Smooth muscle cell (in vitro differentiated cells): ENCODE results near the gene PARD3. TPM values are rescaled to one million over a fixed set of nuclear protein-coding genes. Genes with fewer than 3 reads are reported as not detected.

Experiments used
- DNase-seq: peaks from one replicate; lab custom pipeline; 2025; ENCODE audit not compliant: unreplicated experiment; lab: John Stamatoyannopoulos, UW
- H2AFZ ChIP-seq: fragments of 200-600 bp; sonication (generic); 2 replicates; pipeline ENCODE4 v1.6.0; 2016; ENCODE audit warnings: antibody characterized with exemption, low read depth, mild to moderate bottlenecking
- H3F3A ChIP-seq: fragments of 200-600 bp; sonication (generic); 2 replicates; pipeline ENCODE4 v1.6.0; 2017; ENCODE audit warnings: antibody characterized with exemption, low read depth
- H3K27ac ChIP-seq: fragments of 200-600 bp; sonication (generic); 2 replicates; pipeline ENCODE4 v1.5.1; 2016; ENCODE audit warnings: low read depth, mild to moderate bottlenecking
- H3K27me3 ChIP-seq: fragments of 200-600 bp; sonication (generic); 2 replicates; pipeline ENCODE4 v1.6.1; 2016; ENCODE audit warnings: low read depth, mild to moderate bottlenecking
- H3K36me3 ChIP-seq: fragments of 200-600 bp; sonication (generic); 2 replicates; pipeline ENCODE4 v1.5.1; 2016; ENCODE audit warnings: low read depth
- H3K4me1 ChIP-seq: fragments of 200-600 bp; sonication (generic); 2 replicates; pipeline ENCODE4 v1.5.1; 2016; ENCODE audit warnings: low read depth
- H3K4me2 ChIP-seq: fragments of 200-600 bp; sonication (generic); 2 replicates; pipeline ENCODE4 v1.6.0; 2016; ENCODE audit warnings: mild to moderate bottlenecking
- H3K4me3 ChIP-seq: fragments of 200-600 bp; sonication (generic); 2 replicates; pipeline ENCODE4 v1.5.1; 2016; ENCODE audit warnings: mild to moderate bottlenecking
- H3K79me2 ChIP-seq: fragments of 200-600 bp; sonication (generic); 2 replicates; pipeline ENCODE4 v1.6.0; 2016; ENCODE audit warnings: low read depth, mild to moderate bottlenecking
- H3K9ac ChIP-seq: fragments of 200-600 bp; sonication (generic); 2 replicates; pipeline ENCODE4 v1.6.0; 2016; ENCODE audit warnings: low read depth
- H3K9me3 ChIP-seq: fragments of 200-600 bp; sonication (generic); replicated peaks from 2 replicates; pipeline ENCODE4 v1.5.1; 2016; ENCODE audit warnings: low read depth
- H4K20me1 ChIP-seq: fragments of 200-600 bp; sonication (generic); 2 replicates; pipeline ENCODE4 v1.6.0; 2016; ENCODE audit warnings: low read depth
- WGBS: methylation state at CpG from one replicate; pipeline ENCODE4 v1.1.7; 2016; ENCODE audit warnings: low lambda C conversion rate; 5-methylcytosine and 5-hydroxymethylcytosine counted together
- polyA plus RNA-seq: library from polyadenylated mRNA; unstranded; fragments of >200 nt; fragmentation: Nextera tagmentation; extraction: Ambion mirVana; gene quantifications from 2 replicates; pipeline ENCODE4 v1.2.1, GENCODE V29; 2016
- total RNA-seq: library from RNA; depleted of rRNA; stranded (reverse); fragments of >200 nt; gene quantifications from 2 replicates; pipeline ENCODE4 v1.2.3, GENCODE V29; 2014
- TF ChIP-seq, protein P1 (sequence below): fragments of 200-600 bp; sonication (generic); IDR thresholded peaks from 2 replicates; pipeline ENCODE4 v1.5.1; 2017; ENCODE audit warnings: borderline replicate concordance, mild to moderate bottlenecking, antibody characterized with exemption; ENCODE audit not compliant: insufficient read depth, poor library complexity, severe bottlenecking

PARD3 gene
- total and polyA plus RNA-seq, 2 experiments from 2014 or later = 17.5 to 26.0 TPM

DNA sequence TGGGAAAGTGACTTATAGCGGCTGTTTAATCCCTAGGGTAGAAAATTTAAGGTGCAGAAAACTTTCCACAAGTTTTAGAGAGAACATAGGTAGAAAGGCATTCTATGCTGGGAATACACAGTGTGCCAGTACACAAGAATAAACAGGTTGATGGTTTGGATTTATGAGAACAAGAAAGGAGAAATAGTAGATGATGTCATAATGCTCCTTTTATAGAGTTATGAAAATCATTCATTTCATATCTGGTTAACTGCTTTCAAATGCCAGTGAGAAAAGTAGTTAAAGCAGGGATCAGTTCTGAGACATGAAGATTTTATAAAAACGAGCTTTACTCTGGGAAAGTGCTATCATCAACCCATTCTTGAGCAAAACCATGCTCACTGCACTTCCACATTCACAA is 311.4 kb downstream of the PARD3 start:
- no peak overlapping the region for H2AFZ ChIP-seq
- H3K4me2 ChIP-seq = no peak overlapping the region
- no peaks in the 10 kb centered on the region for H3K27me3 ChIP-seq
- H3K9me3 ChIP-seq = no peaks in the 10 kb centered on the region
- H3K79me2 ChIP-seq = peaks cover 3% of the 10 kb centered on the region
- TF ChIP-seq, protein P1, sequence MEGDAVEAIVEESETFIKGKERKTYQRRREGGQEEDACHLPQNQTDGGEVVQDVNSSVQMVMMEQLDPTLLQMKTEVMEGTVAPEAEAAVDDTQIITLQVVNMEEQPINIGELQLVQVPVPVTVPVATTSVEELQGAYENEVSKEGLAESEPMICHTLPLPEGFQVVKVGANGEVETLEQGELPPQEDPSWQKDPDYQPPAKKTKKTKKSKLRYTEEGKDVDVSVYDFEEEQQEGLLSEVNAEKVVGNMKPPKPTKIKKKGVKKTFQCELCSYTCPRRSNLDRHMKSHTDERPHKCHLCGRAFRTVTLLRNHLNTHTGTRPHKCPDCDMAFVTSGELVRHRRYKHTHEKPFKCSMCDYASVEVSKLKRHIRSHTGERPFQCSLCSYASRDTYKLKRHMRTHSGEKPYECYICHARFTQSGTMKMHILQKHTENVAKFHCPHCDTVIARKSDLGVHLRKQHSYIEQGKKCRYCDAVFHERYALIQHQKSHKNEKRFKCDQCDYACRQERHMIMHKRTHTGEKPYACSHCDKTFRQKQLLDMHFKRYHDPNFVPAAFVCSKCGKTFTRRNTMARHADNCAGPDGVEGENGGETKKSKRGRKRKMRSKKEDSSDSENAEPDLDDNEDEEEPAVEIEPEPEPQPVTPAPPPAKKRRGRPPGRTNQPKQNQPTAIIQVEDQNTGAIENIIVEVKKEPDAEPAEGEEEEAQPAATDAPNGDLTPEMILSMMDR = no peak
- no peaks in the 10 kb centered on the region for H3F3A ChIP-seq
- H3K4me3 ChIP-seq = no peak overlapping the region
- WGBS = 97% methylated on average over 2 of the region's 2 CpGs
- no peak overlapping the region for H3K9ac ChIP-seq
- H3K4me1 ChIP-seq = peaks cover 5% of the 10 kb centered on the region
- H3K27ac ChIP-seq = no peak overlapping the region
- no peak for DNase-seq
- H3K36me3 ChIP-seq = no peaks in the 10 kb centered on the region
- no peaks in the 10 kb centered on the region for H4K20me1 ChIP-seq

DNA sequence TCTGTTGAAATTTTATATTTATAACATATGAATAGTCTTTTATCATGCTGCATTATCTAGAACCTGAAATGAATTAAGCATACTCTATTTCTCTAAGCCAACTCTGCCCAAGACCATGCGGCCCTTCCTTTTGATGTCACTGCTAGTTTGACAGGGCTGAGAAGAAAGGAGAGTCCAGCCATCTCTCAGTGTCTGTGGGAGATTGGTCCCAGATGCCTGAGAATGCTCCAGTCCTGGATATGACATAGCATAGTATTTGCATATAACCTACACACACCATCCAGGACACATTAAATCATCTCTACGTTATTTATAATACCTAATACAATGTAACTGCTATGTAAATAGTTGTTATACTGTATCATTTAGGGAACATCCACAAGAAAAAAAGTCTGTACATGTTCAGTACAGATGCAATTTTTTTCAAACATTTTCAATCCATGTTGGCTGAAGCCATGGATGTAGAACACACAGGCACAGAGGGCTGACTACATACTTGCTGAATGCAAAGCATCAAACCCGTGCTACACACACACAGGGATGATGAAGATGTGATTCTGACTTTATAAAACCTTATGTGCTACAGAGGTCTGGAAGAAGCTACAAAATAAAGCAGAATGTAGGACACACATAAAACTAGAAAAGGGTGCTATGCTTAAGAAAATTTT is 315.4 kb downstream of the PARD3 start:
- no peak for DNase-seq
- no peak overlapping the region for H3K9ac ChIP-seq
- H3K36me3 ChIP-seq = no peaks in the 10 kb centered on the region
- no peak overlapping the region for H3K4me2 ChIP-seq
- TF ChIP-seq, protein P1 = no peak
- no peaks in the 10 kb centered on the region for H4K20me1 ChIP-seq
- no peaks in the 10 kb centered on the region for H3K9me3 ChIP-seq
- H3K4me1 ChIP-seq = no peaks in the 10 kb centered on the region
- H3F3A ChIP-seq = no peaks in the 10 kb centered on the region
- peaks cover 13% of the 10 kb centered on the region for H3K79me2 ChIP-seq
- H3K27me3 ChIP-seq = no peaks in the 10 kb centered on the region
- WGBS = 94% methylated on average over 3 of the region's 3 CpGs
- H2AFZ ChIP-seq = no peak overlapping the region
- H3K27ac ChIP-seq = no peak overlapping the region
- H3K4me3 ChIP-seq = no peak overlapping the region

DNA sequence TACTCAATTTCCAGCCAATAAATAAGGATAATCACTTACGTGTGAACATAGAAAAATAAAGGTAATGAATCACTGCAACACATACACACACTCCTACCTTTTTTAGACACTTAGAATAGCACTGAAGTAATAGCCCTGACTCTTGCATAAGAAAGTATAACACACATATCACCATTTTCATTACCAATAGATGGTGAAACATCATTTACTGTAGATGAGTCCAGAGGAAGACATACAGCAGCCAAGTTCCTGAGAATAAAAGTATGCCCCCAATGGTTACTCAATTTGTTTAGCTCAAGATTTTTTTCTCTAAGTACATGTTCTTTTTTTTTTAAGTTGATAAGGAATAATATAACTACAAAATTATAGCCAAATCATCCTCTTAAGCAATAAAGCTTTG is 316.3 kb downstream of the PARD3 start:
- no peaks in the 10 kb centered on the region for H3F3A ChIP-seq
- H3K27me3 ChIP-seq = no peaks in the 10 kb centered on the region
- H3K9me3 ChIP-seq = no peaks in the 10 kb centered on the region
- no peaks in the 10 kb centered on the region for H3K36me3 ChIP-seq
- TF ChIP-seq, protein P1 = no peak
- H3K4me2 ChIP-seq = no peak overlapping the region
- peaks cover 13% of the 10 kb centered on the region for H3K79me2 ChIP-seq
- H3K4me1 ChIP-seq = no peaks in the 10 kb centered on the region
- no peak overlapping the region for H3K9ac ChIP-seq
- H3K4me3 ChIP-seq = no peak overlapping the region
- DNase-seq = no peak
- no peaks in the 10 kb centered on the region for H4K20me1 ChIP-seq
- 92% methylated on average over 1 of the region's 1 CpG for WGBS
- H3K27ac ChIP-seq = no peak overlapping the region
- no peak overlapping the region for H2AFZ ChIP-seq

DNA sequence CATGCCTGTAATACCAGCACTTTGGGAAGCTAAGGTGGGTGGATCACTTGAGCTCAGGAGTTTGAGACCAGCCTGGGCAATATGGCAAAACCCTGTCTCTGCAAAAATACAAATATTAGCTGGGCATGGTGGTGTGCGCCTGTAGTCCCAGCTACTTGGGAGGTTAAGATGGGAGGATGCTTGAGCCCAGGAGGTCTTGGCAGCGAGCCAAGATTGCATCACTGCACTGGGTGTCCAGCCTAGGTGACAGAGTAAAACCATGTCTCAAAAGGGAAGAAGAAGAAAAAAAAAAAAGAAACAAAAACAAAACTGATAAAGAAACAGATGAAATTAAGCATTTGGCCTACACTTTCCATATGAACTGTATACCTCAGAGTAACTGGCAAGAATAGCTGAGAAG is 319.2 kb downstream of the PARD3 start:
- Histone ChIP-seq H3K79me2 (peaks cover 13% of the 10 kb centered on the region), H3K4me2 (no peak overlapping the region)
- WGBS = 96% methylated on average over 2 of the region's 2 CpGs

More for the DNA sequence above, 319.2 kb downstream of the PARD3 start:
- no peak overlapping the region for H2AFZ ChIP-seq
- no peaks in the 10 kb centered on the region for H3K9me3 ChIP-seq
- H3K4me1 ChIP-seq = no peaks in the 10 kb centered on the region
- H3K4me3 ChIP-seq = no peak overlapping the region
- H3K27ac ChIP-seq = no peak overlapping the region
- no peak overlapping the region for H3K9ac ChIP-seq
- no peaks in the 10 kb centered on the region for H4K20me1 ChIP-seq
- H3K27me3 ChIP-seq = no peaks in the 10 kb centered on the region
- no peaks in the 10 kb centered on the region for H3K36me3 ChIP-seq
- TF ChIP-seq, protein P1 = no peak
- DNase-seq = no peak
- H3F3A ChIP-seq = peaks cover 2% of the 10 kb centered on the region
